B cell (primary cell): ENCODE measurements around the gene MAST2. TPM values are rescaled to one million over a fixed set of nuclear protein-coding genes. Genes with fewer than 3 reads are reported as not detected.

Experiments
- ATAC-seq: fragments of 200-7000 bp; cut with Tn5 transposase; one replicate; pipeline ENCODE4 v1.10.0; 2021; ENCODE audit warnings: low read depth, mild to moderate bottlenecking, moderate number of reproducible peaks, moderate library complexity
- CTCF ChIA-PET: fragments of 350-600 bp; sonication (Branson Sonifier 250); formaldehyde crosslinking; loops from one replicate; lab custom pipeline; 2021; ENCODE audit warnings: antibody characterized with exemption, inconsistent platforms; lab: Charles Lee
- POLR2A ChIA-PET: fragments of 350-600 bp; sonication (Branson Sonifier 250); formaldehyde crosslinking; loops from one replicate; lab custom pipeline; 2021; ENCODE audit warnings: antibody characterized with exemption; lab: Charles Lee
- DNase-seq: peaks from one replicate; pipeline ENCODE4 v3.0.0; 2013
- H2AFZ ChIP-seq: 2 replicates; pipeline ENCODE4 v1.6.1; 2012; ENCODE audit warnings: mild to moderate bottlenecking, low read depth, low read length; ENCODE audit not compliant: insufficient read depth, poor library complexity, severe bottlenecking
- H3K27ac ChIP-seq, 2 donors: 1 replicate in 1 of 2; 2 replicates in 1 of 2; pipeline ENCODE4 v1.5.1; 2012 to 2013; ENCODE audit warnings: low read length in 2 of 2, mild to moderate bottlenecking in 2 of 2, moderate library complexity in 1 of 2
- H3K27me3 ChIP-seq, 4 experiments: fragments of 200-600 bp in 1 of 4; sonication (generic) in 1 of 4; replicated peaks in 1 of 4; 1 replicate in 2 of 4; 2 replicates in 2 of 4; pipeline versions ENCODE4 v1.6.1 to v1.7.0; 2013 to 2016; ENCODE audit warnings: low read length in 3 of 4, mild to moderate bottlenecking in 2 of 4, mixed read lengths in 1 of 4, moderate library complexity in 1 of 4; ENCODE audit not compliant: insufficient read depth in 4 of 4, control insufficient read depth in 3 of 4; ENCODE audit errors: control extremely low read depth in 1 of 4
- H3K36me3 ChIP-seq, 2 experiments: replicated peaks in 1 of 2; 1 replicate in 1 of 2; 2 replicates in 1 of 2; pipeline versions ENCODE4 v1.6.1 to v1.7.1; 2013; ENCODE audit warnings: low read length in 1 of 2; ENCODE audit not compliant: insufficient read depth in 2 of 2, control insufficient read depth in 1 of 2; ENCODE audit errors: control extremely low read depth in 1 of 2, extremely low read depth in 1 of 2
- H3K4me1 ChIP-seq, 2 donors: fragments of 200-600 bp in 1 of 2; sonication (generic) in 1 of 2; 1 replicate in 1 of 2; 2 replicates in 1 of 2; pipeline versions ENCODE4 v1.5.1 to v1.6.1; 2013 to 2017; ENCODE audit warnings: low read length in 2 of 2; ENCODE audit not compliant: control insufficient read depth in 2 of 2, insufficient read depth in 2 of 2
- H3K4me2 ChIP-seq: replicated peaks from 2 replicates; pipeline ENCODE3; 2012; ENCODE audit warnings: mild to moderate bottlenecking, low read depth, low read length; ENCODE audit not compliant: poor library complexity, severe bottlenecking
- H3K4me3 ChIP-seq, 5 experiments: fragments of 200-600 bp in 1 of 5; sonication (generic) in 1 of 5; 1 replicate in 3 of 5; 2 replicates in 2 of 5; pipeline versions ENCODE4 v1.5.1 to v1.7.0; 2011 to 2016; ENCODE audit warnings: low read length in 4 of 5, mild to moderate bottlenecking in 4 of 5, low read depth in 2 of 5, control low read depth in 1 of 5, moderate library complexity in 1 of 5; ENCODE audit not compliant: insufficient read depth in 1 of 5; ENCODE audit errors: control extremely low read depth in 1 of 5, extremely low read depth in 1 of 5
- H3K79me2 ChIP-seq: fragments of 200-600 bp; sonication (generic); one replicate; pipeline ENCODE4 v1.6.0; 2016; ENCODE audit warnings: low read length; ENCODE audit not compliant: control insufficient read depth, insufficient read depth
- H3K9ac ChIP-seq: fragments of 200-600 bp; sonication (generic); 2 replicates; pipeline ENCODE4 v1.6.1; 2017; ENCODE audit warnings: mild to moderate bottlenecking, low read length, moderate library complexity
- H3K9me3 ChIP-seq, 3 donors: one replicate each; pipeline versions ENCODE4 v1.6.1 to v1.7.1; 2013; ENCODE audit warnings: low read length in 2 of 3; ENCODE audit not compliant: control insufficient read depth in 2 of 3, insufficient read depth in 1 of 3; ENCODE audit errors: control extremely low read depth in 1 of 3
- H4K20me1 ChIP-seq: 2 replicates; pipeline ENCODE4 v1.6.0; 2012; ENCODE audit warnings: mild to moderate bottlenecking, low read length; ENCODE audit not compliant: insufficient read depth, control insufficient read depth, poor library complexity, severe bottlenecking
- H3K27ac Mint-ChIP-seq: one replicate; pipeline ENCODE4 v1.8.0; 2021; ENCODE audit warnings: mixed read lengths
- H3K27me3 Mint-ChIP-seq: one replicate; pipeline ENCODE4 v1.8.0; 2021; ENCODE audit warnings: mixed read lengths
- H3K4me1 Mint-ChIP-seq: one replicate; pipeline ENCODE4 v1.8.0; 2021; ENCODE audit warnings: mixed read lengths
- H3K4me3 Mint-ChIP-seq: one replicate; pipeline ENCODE4 v1.8.0; 2021; ENCODE audit warnings: mixed read lengths
- H3K9me3 Mint-ChIP-seq: one replicate; pipeline ENCODE4 v1.8.0; 2022; ENCODE audit warnings: mixed read lengths; ENCODE audit not compliant: insufficient read depth
- EZH2 ChIP-seq: IDR thresholded peaks from 2 replicates; pipeline ENCODE4 v1.6.1; 2012; ENCODE audit warnings: borderline replicate concordance, low read depth, mild to moderate bottlenecking, moderate library complexity, low read length; ENCODE audit not compliant: insufficient read depth, poor library complexity, severe bottlenecking
- WGBS: methylation state at CpG from one replicate; pipeline ENCODE4 v1.1.5; 2013; ENCODE audit warnings: missing lambda C conversion rate; ENCODE audit not compliant: insufficient coverage; 5-methylcytosine and 5-hydroxymethylcytosine counted together
- intact Hi-C: fragments of 100-400 bp; cut with micrococcal nuclease; formaldehyde crosslinking; loops from one replicate; pipeline ENCODE4 v1.10.0; 2022
- polyA plus RNA-seq: library from polyadenylated mRNA; depleted of rRNA; stranded (reverse); fragments of >200 nt; gene quantifications from 2 replicates; pipeline ENCODE4 v1.2.3, GENCODE V29; 2012
- total RNA-seq, 2 donors: library from RNA; stranded (reverse); fragments of 120-200 nt in 1 of 2; gene quantifications; 1 replicate in 1 of 2; 2 replicates in 1 of 2; pipeline versions ENCODE4 v1.2.3 to v1.2.4, GENCODE V29; 2013 to 2022
- TF ChIP-seq, protein P1 (sequence below): fragments of 200-600 bp; IDR thresholded peaks from one replicate; pipeline ENCODE4 v1.8.0; 2022; ENCODE audit warnings: antibody characterized with exemption, mild to moderate bottlenecking

The MAST2 gene
- total and polyA plus RNA-seq, 2 donors (not counting 1 experiment from before 2014, with no cell fraction given): 12.5 to 23.3 TPM

- ChIA-PET POLR2A (no interaction called here), CTCF (no interaction called here)
- Histone ChIP-seq H3K79me2 (peaks cover 3% of the 10 kb centered on the region), H3K27me3 (no peaks in the 10 kb centered on the region), H3K27ac (no peak overlapping the region), H3K4me3 (no peak overlapping the region), H3K9me3 (no peaks in the 10 kb centered on the region), H3K36me3 (no peaks in the 10 kb centered on the region), H4K20me1 (no peaks in the 10 kb centered on the region), H3K4me2 (no peak overlapping the region), H2AFZ (no peak overlapping the region), H3K4me1 (no peaks in the 10 kb centered on the region), H3K9ac (no peak overlapping the region)
- ATAC-seq (no peak), DNase-seq (no peak)
- TF ChIP-seq, protein P1, sequence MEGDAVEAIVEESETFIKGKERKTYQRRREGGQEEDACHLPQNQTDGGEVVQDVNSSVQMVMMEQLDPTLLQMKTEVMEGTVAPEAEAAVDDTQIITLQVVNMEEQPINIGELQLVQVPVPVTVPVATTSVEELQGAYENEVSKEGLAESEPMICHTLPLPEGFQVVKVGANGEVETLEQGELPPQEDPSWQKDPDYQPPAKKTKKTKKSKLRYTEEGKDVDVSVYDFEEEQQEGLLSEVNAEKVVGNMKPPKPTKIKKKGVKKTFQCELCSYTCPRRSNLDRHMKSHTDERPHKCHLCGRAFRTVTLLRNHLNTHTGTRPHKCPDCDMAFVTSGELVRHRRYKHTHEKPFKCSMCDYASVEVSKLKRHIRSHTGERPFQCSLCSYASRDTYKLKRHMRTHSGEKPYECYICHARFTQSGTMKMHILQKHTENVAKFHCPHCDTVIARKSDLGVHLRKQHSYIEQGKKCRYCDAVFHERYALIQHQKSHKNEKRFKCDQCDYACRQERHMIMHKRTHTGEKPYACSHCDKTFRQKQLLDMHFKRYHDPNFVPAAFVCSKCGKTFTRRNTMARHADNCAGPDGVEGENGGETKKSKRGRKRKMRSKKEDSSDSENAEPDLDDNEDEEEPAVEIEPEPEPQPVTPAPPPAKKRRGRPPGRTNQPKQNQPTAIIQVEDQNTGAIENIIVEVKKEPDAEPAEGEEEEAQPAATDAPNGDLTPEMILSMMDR: no peak
- TF ChIP-seq EZH2: no peak
- no peaks in the 10 kb centered on the region for H3K9me3 Mint-ChIP-seq
- intact Hi-C loops: no loop called here
- no peaks in the 10 kb centered on the region for H3K27me3 Mint-ChIP-seq
- WGBS: 100% methylated on average over 3 of the region's 3 CpGs
- H3K4me3 Mint-ChIP-seq: no peak overlapping the region
- H3K4me1 Mint-ChIP-seq: peaks cover 5% of the 10 kb centered on the region
- H3K27ac Mint-ChIP-seq: no peak overlapping the region
Observed at GRCh38 chr1:45859221-45859620, 55.8 kb downstream of the MAST2 start.

GRCh38 chr1:45862008-45862407 lies 58.6 kb downstream of the MAST2 start:
- Histone ChIP-seq H3K79me2 (peaks cover 3% of the 10 kb centered on the region), H3K9me3 (no peaks in the 10 kb centered on the region), H3K27me3 (no peaks in the 10 kb centered on the region), H3K4me2 (no peak overlapping the region), H3K27ac (no peak overlapping the region), H3K9ac (no peak overlapping the region), H3K4me1 (no peaks in the 10 kb centered on the region), H3K36me3 (no peaks in the 10 kb centered on the region), H3K4me3 (no peak overlapping the region), H2AFZ (no peak overlapping the region), H4K20me1 (no peaks in the 10 kb centered on the region)
- Mint-ChIP-seq H3K27me3 (no peaks in the 10 kb centered on the region), H3K27ac (no peak overlapping the region), H3K9me3 (no peaks in the 10 kb centered on the region), H3K4me1 (peaks cover 5% of the 10 kb centered on the region), H3K4me3 (no peak overlapping the region)
- ChIA-PET POLR2A (no interaction called here), CTCF (interaction anchor here (0.6 kb wide), 1 partner anchor 248 kb away, joined by 5 read pairs; no protein-coding TSS in a partner anchor)
- TF ChIP-seq, protein P1: no peak
- no peak for TF ChIP-seq EZH2
- DNase-seq (no peak), ATAC-seq (no peak)
- intact Hi-C loops: no loop called here
